ENCODE data around the gene LRRTM3. TPM values are rescaled to one million over a fixed set of nuclear protein-coding genes. Genes with fewer than 3 reads are reported as not detected.

LRRTM3 gene
- total RNA-seq, 1 donor from 2014 or later, result not detected

DNA sequence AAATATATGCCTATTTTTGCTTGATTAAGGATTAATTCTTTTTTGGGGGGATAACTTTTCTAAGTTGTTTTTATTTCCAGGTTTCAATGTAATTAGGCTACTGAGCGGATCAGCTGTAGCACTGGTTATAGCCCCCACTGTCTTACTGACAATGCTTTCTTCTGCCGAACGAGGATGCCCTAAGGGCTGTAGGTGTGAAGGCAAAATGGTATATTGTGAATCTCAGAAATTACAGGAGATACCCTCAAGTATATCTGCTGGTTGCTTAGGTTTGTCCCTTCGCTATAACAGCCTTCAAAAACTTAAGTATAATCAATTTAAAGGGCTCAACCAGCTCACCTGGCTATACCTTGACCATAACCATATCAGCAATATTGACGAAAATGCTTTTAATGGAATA lies 1.0 kb downstream of the LRRTM3 start:
- H3K9me3 Mint-ChIP-seq, result no peaks in the 10 kb centered on the region
- CTCF ChIA-PET, result no interaction called here
- no peak overlapping the region for H3K27ac Mint-ChIP-seq
- peaks cover 5% of the 10 kb centered on the region for H3K4me1 Mint-ChIP-seq
- TF ChIP-seq, protein P1, sequence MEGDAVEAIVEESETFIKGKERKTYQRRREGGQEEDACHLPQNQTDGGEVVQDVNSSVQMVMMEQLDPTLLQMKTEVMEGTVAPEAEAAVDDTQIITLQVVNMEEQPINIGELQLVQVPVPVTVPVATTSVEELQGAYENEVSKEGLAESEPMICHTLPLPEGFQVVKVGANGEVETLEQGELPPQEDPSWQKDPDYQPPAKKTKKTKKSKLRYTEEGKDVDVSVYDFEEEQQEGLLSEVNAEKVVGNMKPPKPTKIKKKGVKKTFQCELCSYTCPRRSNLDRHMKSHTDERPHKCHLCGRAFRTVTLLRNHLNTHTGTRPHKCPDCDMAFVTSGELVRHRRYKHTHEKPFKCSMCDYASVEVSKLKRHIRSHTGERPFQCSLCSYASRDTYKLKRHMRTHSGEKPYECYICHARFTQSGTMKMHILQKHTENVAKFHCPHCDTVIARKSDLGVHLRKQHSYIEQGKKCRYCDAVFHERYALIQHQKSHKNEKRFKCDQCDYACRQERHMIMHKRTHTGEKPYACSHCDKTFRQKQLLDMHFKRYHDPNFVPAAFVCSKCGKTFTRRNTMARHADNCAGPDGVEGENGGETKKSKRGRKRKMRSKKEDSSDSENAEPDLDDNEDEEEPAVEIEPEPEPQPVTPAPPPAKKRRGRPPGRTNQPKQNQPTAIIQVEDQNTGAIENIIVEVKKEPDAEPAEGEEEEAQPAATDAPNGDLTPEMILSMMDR (IDR thresholded peaks at IDR 0.05), result no peak
- H3K4me3 Mint-ChIP-seq, result no peak overlapping the region
- no peaks in the 10 kb centered on the region for H3K36me3 Mint-ChIP-seq (ENCODE audit: low read depth)
- ATAC-seq (ENCODE audit: low read depth), result no peak
- POLR2A ChIA-PET, result no interaction called here
- intact Hi-C loops (cut with micrococcal nuclease), result no loop called here
- no peak for DNase-seq
- H3K27me3 Mint-ChIP-seq, result peaks cover 27% of the 10 kb centered on the region

DNA sequence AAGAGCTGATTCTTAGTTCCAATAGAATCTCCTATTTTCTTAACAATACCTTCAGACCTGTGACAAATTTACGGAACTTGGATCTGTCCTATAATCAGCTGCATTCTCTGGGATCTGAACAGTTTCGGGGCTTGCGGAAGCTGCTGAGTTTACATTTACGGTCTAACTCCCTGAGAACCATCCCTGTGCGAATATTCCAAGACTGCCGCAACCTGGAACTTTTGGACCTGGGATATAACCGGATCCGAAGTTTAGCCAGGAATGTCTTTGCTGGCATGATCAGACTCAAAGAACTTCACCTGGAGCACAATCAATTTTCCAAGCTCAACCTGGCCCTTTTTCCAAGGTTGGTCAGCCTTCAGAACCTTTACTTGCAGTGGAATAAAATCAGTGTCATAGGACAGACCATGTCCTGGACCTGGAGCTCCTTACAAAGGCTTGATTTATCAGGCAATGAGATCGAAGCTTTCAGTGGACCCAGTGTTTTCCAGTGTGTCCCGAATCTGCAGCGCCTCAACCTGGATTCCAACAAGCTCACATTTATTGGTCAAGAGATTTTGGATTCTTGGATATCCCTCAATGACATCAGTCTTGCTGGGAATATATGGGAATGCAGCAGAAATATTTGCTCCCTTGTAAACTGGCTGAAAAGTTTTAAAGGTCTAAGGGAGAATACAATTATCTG lies 1.6 kb downstream of the LRRTM3 start:
- Mint-ChIP-seq H3K4me1 (peaks cover 5% of the 10 kb centered on the region), H3K9me3 (no peaks in the 10 kb centered on the region), H3K36me3 (ENCODE audit: low read depth) (no peaks in the 10 kb centered on the region), H3K4me3 (no peak overlapping the region), H3K27me3 (peaks cover 27% of the 10 kb centered on the region), H3K27ac (no peak overlapping the region)
- DNase-seq, result no peak
- TF ChIP-seq, protein P1 (IDR thresholded peaks at IDR 0.05), result no peak
- intact Hi-C loops (cut with micrococcal nuclease), result no loop called here
- ATAC-seq (ENCODE audit: low read depth), result no peak
- POLR2A ChIA-PET, result no interaction called here
- CTCF ChIA-PET, result interaction anchor here (1.0 kb wide), 1 partner anchor 11 kb away, joined by 3 read pairs; no protein-coding TSS in a partner anchor

DNA sequence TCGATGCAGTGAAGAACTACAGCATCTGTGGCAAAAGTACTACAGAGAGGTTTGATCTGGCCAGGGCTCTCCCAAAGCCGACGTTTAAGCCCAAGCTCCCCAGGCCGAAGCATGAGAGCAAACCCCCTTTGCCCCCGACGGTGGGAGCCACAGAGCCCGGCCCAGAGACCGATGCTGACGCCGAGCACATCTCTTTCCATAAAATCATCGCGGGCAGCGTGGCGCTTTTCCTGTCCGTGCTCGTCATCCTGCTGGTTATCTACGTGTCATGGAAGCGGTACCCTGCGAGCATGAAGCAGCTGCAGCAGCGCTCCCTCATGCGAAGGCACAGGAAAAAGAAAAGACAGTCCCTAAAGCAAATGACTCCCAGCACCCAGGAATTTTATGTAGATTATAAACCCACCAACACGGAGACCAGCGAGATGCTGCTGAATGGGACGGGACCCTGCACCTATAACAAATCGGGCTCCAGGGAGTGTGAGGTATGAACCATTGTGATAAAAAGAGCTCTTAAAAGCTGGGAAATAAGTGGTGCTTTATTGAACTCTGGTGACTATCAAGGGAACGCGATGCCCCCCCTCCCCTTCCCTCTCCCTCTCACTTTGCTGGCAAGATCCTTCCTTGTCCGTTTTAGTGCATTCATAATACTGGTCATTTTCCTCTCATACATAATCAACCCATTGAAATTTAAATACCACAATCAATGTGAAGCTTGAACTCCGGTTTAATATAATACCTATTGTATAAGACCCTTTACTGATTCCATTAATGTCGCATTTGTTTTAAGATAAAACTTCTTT lies 2.3 kb downstream of the LRRTM3 start:
- H3K4me1 Mint-ChIP-seq, result peaks cover 5% of the 10 kb centered on the region
- no peaks in the 10 kb centered on the region for H3K36me3 Mint-ChIP-seq (ENCODE audit: low read depth)
- ChIA-PET POLR2A (no interaction called here), CTCF (interaction anchor here (1.0 kb wide), 1 partner anchor 11 kb away, joined by 3 read pairs; no protein-coding TSS in a partner anchor)
- no peak for DNase-seq
- intact Hi-C loops (cut with micrococcal nuclease), result no loop called here
- no peak for ATAC-seq (ENCODE audit: low read depth)
- no peak overlapping the region for H3K4me3 Mint-ChIP-seq
- no peak overlapping the region for H3K27ac Mint-ChIP-seq
- peaks cover 27% of the 10 kb centered on the region for H3K27me3 Mint-ChIP-seq
- TF ChIP-seq, protein P1 (IDR thresholded peaks at IDR 0.05), result no peak
- H3K9me3 Mint-ChIP-seq, result no peaks in the 10 kb centered on the region

- peaks cover 27% of the 10 kb centered on the region for H3K27me3 Mint-ChIP-seq
- ChIA-PET POLR2A (no interaction called here), CTCF (no interaction called here)
- no peaks in the 10 kb centered on the region for H3K36me3 Mint-ChIP-seq (ENCODE audit: low read depth)
- intact Hi-C loops (cut with micrococcal nuclease), result no loop called here
- H3K9me3 Mint-ChIP-seq, result no peaks in the 10 kb centered on the region
- H3K4me1 Mint-ChIP-seq, result peaks cover 5% of the 10 kb centered on the region
- TF ChIP-seq, protein P1 (IDR thresholded peaks at IDR 0.05), result no peak
- H3K4me3 Mint-ChIP-seq, result no peak overlapping the region
- no peak overlapping the region for H3K27ac Mint-ChIP-seq
- ATAC-seq (ENCODE audit: low read depth), result no peak
- DNase-seq, result no peak
Measured at GRCh38 chr10:66928776-66929175, 2.9 kb downstream of the LRRTM3 start.

DNA sequence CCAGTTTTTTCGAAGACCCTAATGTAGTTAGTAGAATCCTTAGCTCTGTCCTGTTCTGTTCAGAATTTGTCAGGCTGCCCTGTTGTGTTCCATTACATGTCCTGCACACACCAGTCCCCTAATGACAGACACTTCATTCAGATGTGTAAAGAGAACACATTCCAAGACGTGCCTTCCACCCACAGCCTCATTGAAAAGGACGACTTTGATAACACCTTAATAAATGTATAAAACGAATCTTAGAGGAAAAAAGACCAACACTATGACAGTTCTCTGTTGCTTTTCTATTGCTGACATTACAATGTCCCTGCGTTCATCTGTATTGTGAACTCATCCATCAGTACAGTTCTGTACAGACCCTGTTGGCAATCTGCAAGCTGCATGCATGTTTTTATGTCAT lies 3.5 kb downstream of the LRRTM3 start:
- CTCF ChIA-PET, result no interaction called here
- intact Hi-C loops (cut with micrococcal nuclease), result no loop called here
- POLR2A ChIA-PET, result no interaction called here

More for the DNA sequence above, 3.5 kb downstream of the LRRTM3 start:
- peaks cover 27% of the 10 kb centered on the region for H3K27me3 Mint-ChIP-seq
- TF ChIP-seq, protein P1 (IDR thresholded peaks at IDR 0.05), result no peak
- peaks cover 5% of the 10 kb centered on the region for H3K4me1 Mint-ChIP-seq
- no peak overlapping the region for H3K4me3 Mint-ChIP-seq
- no peak for DNase-seq
- no peaks in the 10 kb centered on the region for H3K9me3 Mint-ChIP-seq
- no peaks in the 10 kb centered on the region for H3K36me3 Mint-ChIP-seq (ENCODE audit: low read depth)
- H3K27ac Mint-ChIP-seq, result no peak overlapping the region
- no peak for ATAC-seq (ENCODE audit: low read depth)

Measured in activated B cell treated with CpG ODN at 0.5 μM for 24 hours (primary cell).